A549 (cell line): ENCODE data around the gene COLEC12.

Experiments
- BHLHE40 ChIP-seq: IDR thresholded peaks from 2 replicates; pipeline ENCODE4 v1.6.1; 2012; ENCODE audit warnings: low read depth, low read length, inconsistent platforms
- CTCF ChIP-seq: fragments of >200 bp; sonication (Bioruptor Twin); formaldehyde crosslinking; IDR thresholded peaks from 3 replicates; pipeline ENCODE4 v1.5.1; 2016
- EP300 ChIP-seq, 2 experiments: fragments of >200 bp; sonication (Bioruptor Twin); formaldehyde crosslinking; IDR thresholded peaks; 2 replicates in 1 of 2; 3 replicates in 1 of 2; pipeline ENCODE4 v1.6.1; 2016 to 2017
- GATA3 ChIP-seq: IDR thresholded peaks from 2 replicates; pipeline ENCODE4 v1.6.1; 2012; ENCODE audit warnings: borderline replicate concordance
- HDAC2 ChIP-seq: fragments of 200-600 bp; sonication (generic); IDR thresholded peaks from 2 replicates; pipeline ENCODE4 v1.6.1; 2016
- MAX ChIP-seq: IDR thresholded peaks from 2 replicates; pipeline ENCODE4 v1.6.1; 2012
- POLR2AphosphoS2 ChIP-seq: conservative IDR thresholded peaks from 2 replicates; pipeline ENCODE4 v1.6.1; 2012; ENCODE audit warnings: low read length, improper control_type of control experiment, inconsistent platforms
- RCOR1 ChIP-seq: fragments of 150-350 bp; IDR thresholded peaks from 2 replicates; pipeline ENCODE4 v1.6.1; 2014; ENCODE audit warnings: antibody characterized with exemption, low read length, low read depth
- SMC3 ChIP-seq: fragments of >200 bp; sonication (Bioruptor Twin); formaldehyde crosslinking; IDR thresholded peaks from 3 replicates; pipeline ENCODE4 v1.6.1; 2018; ENCODE audit warnings: inconsistent platforms
- SREBF2 ChIP-seq: fragments of 450-650 bp; IDR thresholded peaks from 2 replicates; pipeline ENCODE4 v1.6.1; 2014; ENCODE audit warnings: mild to moderate bottlenecking, moderate library complexity
- USF2 ChIP-seq: fragments of 450-650 bp; IDR thresholded peaks from 2 replicates; pipeline ENCODE4 v1.6.1; 2014; ENCODE audit warnings: antibody characterized with exemption
- ZFP36 ChIP-seq: fragments of 450-650 bp; IDR thresholded peaks from 2 replicates; pipeline ENCODE4 v1.6.1; 2014; ENCODE audit warnings: borderline replicate concordance; ENCODE audit not compliant: partially characterized antibody

- no peak for TF ChIP-seq ZFP36
- no peak for TF ChIP-seq CTCF
- TF ChIP-seq USF2, result no peak
- TF ChIP-seq BHLHE40, result no peak
- no peak for TF ChIP-seq RCOR1
- TF ChIP-seq SREBF2, result no peak
- no peak for TF ChIP-seq MAX
- TF ChIP-seq HDAC2, result no peak
- TF ChIP-seq SMC3, result no peak
- no peak for TF ChIP-seq POLR2AphosphoS2
- TF ChIP-seq EP300 (IDR thresholded peaks at IDR 0.05), result no peak
- no peak for TF ChIP-seq GATA3
Measured at GRCh38 chr18:505483-506122, 5.1 kb upstream of the COLEC12 start.
